DND-41 (cell line): ENCODE data around the gene NCOA4.
"Not testable (repeated sequence)": the region's sequence is repeated elsewhere in the genome, so short reads cannot be mapped to it uniquely, and the experiment has no call there.

Experiments used
- ATAC-seq: fragments of 200-7000 bp; cut with Tn5 transposase; 3 replicates; pipeline ENCODE4 v1.9.1; 2021; ENCODE audit warnings: low read depth; ENCODE audit not compliant: insufficient read depth
- DNase-seq: peaks from one replicate; pipeline ENCODE4 v3.0.0-alpha.2; 2020
- H2AFZ ChIP-seq: 2 replicates; pipeline ENCODE4 v1.6.0; 2012; ENCODE audit warnings: low read depth, low read length
- H3K27ac ChIP-seq: 2 replicates; pipeline ENCODE4 v1.5.1; 2012; ENCODE audit warnings: low read length, inconsistent platforms
- H3K27me3 ChIP-seq: fragments of 200-600 bp; sonication (generic); 2 replicates; pipeline ENCODE4 v1.6.0; 2012; ENCODE audit warnings: low read length, mild to moderate bottlenecking, inconsistent platforms; ENCODE audit not compliant: insufficient read depth, poor library complexity
- H3K36me3 ChIP-seq: 2 replicates; pipeline ENCODE4 v1.5.1; 2012; ENCODE audit warnings: low read length, inconsistent platforms; ENCODE audit not compliant: insufficient read depth
- H3K4me1 ChIP-seq: 2 replicates; pipeline ENCODE4 v1.5.1; 2012; ENCODE audit warnings: mild to moderate bottlenecking, low read length; ENCODE audit not compliant: insufficient read depth
- H3K4me2 ChIP-seq: 2 replicates; pipeline ENCODE4 v1.6.0; 2012; ENCODE audit warnings: mild to moderate bottlenecking, moderate library complexity, low read length, inconsistent platforms; ENCODE audit not compliant: insufficient read depth
- H3K4me3 ChIP-seq, 2 experiments: fragments of 200-600 bp in 1 of 2; shearing (Covaris generic) in 1 of 2; 2 replicates each; pipeline ENCODE4 v1.5.1; 2012 to 2016; ENCODE audit warnings: inconsistent platforms in 2 of 2, low read length in 2 of 2, mild to moderate bottlenecking in 2 of 2, low read depth in 1 of 2, moderate library complexity in 1 of 2
- H3K79me2 ChIP-seq: 2 replicates; pipeline ENCODE4 v1.6.0; 2012; ENCODE audit warnings: low read length, inconsistent platforms; ENCODE audit not compliant: insufficient read depth
- H3K9ac ChIP-seq: 2 replicates; pipeline ENCODE4 v1.6.0; 2012; ENCODE audit warnings: low read depth, mild to moderate bottlenecking, inconsistent platforms, low read length, moderate library complexity
- H3K9me3 ChIP-seq: 2 replicates; pipeline ENCODE4 v1.5.1; 2012; ENCODE audit warnings: low read length, moderate library complexity, mild to moderate bottlenecking, inconsistent platforms; ENCODE audit not compliant: insufficient read depth, severe bottlenecking
- H4K20me1 ChIP-seq: 2 replicates; pipeline ENCODE4 v1.6.0; 2012; ENCODE audit warnings: low read length; ENCODE audit not compliant: insufficient read depth
- CTCF ChIP-seq: IDR thresholded peaks from 2 replicates; pipeline ENCODE4 v1.5.1; 2012; ENCODE audit warnings: borderline replicate concordance, low read length, moderate library complexity, mild to moderate bottlenecking; ENCODE audit not compliant: poor library complexity, severe bottlenecking; ENCODE audit errors: extremely low read depth
- EZH2 ChIP-seq: IDR thresholded peaks from 3 replicates; pipeline ENCODE4 v1.6.1; 2012; ENCODE audit warnings: borderline replicate concordance, low read depth, mild to moderate bottlenecking, moderate library complexity, low read length, inconsistent platforms; ENCODE audit not compliant: severe bottlenecking

Gene NCOA4

GRCh38 chr10:46004963-46005362 is 25.5 kb downstream of the NCOA4 start:
- ATAC-seq (no peak), DNase-seq (no peak)
- no peak overlapping the region for H3K9ac ChIP-seq
- TF ChIP-seq CTCF (no peak), EZH2 (no peak)
- H3K4me3 ChIP-seq: no peak overlapping the region
- H3K27ac ChIP-seq: no peak overlapping the region
- peaks cover 8% of the 10 kb centered on the region for H3K79me2 ChIP-seq
- peaks cover 11% of the 10 kb centered on the region; the same call in 1 of the 2 replicates for H4K20me1 ChIP-seq
- peaks cover 99% of the 10 kb centered on the region for H3K36me3 ChIP-seq
- H3K4me2 ChIP-seq: no peak overlapping the region
- no peak overlapping the region for H2AFZ ChIP-seq
- no peaks in the 10 kb centered on the region for H3K9me3 ChIP-seq
- H3K4me1 ChIP-seq: no peaks in the 10 kb centered on the region
- no peaks in the 10 kb centered on the region for H3K27me3 ChIP-seq

DNA sequence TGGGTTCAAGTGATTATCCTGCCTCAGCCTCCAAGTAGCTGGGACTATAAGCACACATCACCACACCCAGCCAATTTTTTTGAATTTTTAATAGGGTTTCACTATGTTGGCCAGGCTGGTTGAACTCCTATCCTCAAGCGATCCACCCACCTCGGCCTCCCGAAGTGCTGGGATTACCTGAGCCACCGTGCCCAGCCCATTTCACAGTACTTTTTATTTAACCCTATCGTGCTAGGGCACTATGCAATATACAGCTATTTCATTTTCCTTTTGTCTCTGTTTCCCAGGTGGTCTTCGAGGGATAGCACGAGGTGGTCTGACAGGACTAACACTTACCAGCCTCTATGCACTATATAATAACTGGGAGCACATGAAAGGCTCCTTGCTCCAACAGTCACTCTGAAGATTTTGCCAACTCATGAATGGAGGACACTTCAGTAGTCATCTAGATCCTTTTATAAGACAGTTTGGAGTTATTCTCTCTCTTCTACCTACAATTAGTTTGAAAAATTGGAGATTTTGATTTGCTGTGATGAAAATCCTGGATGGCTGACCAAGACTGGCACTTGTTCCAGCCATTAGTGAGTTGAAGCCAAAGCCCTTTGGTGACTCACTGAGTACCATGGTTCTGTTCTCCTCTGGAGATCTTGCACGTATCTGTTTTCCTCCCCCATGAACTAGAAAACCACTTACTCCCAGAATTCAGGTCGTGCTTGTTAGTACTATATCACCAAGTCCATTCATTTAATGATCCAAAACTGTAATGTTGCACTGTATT is 27.3 kb downstream of the NCOA4 start:
- Histone ChIP-seq H4K20me1 (peaks cover 11% of the 10 kb centered on the region; the same call in 1 of the 2 replicates), H3K27me3 (no peaks in the 10 kb centered on the region), H3K79me2 (peaks cover 11% of the 10 kb centered on the region), H3K4me2 (no peak overlapping the region), H3K27ac (no peak overlapping the region), H3K4me1 (no peaks in the 10 kb centered on the region), H3K4me3 (no peak overlapping the region), H3K36me3 (peaks cover 96% of the 10 kb centered on the region), H2AFZ (no peak overlapping the region), H3K9ac (no peak overlapping the region), H3K9me3 (no peaks in the 10 kb centered on the region)
- DNase-seq (no peak), ATAC-seq (no peak)
- TF ChIP-seq EZH2 (no peak), CTCF (no peak)

- H4K20me1 ChIP-seq: peaks cover 14% of the 10 kb centered on the region; the same call in 1 of the 2 replicates
- not testable (repeated sequence) for DNase-seq, H2AFZ ChIP-seq, H3K4me2 ChIP-seq, H3K27me3 ChIP-seq, H3K27ac ChIP-seq, ATAC-seq, H3K9ac ChIP-seq, H3K4me1 ChIP-seq, H3K4me3 ChIP-seq, H3K9me3 ChIP-seq
- peaks cover 95% of the 10 kb centered on the region for H3K36me3 ChIP-seq
- H3K79me2 ChIP-seq: peaks cover 15% of the 10 kb centered on the region
Measured at GRCh38 chr10:46002189-46002687, 28.2 kb downstream of the NCOA4 start.

DNA sequence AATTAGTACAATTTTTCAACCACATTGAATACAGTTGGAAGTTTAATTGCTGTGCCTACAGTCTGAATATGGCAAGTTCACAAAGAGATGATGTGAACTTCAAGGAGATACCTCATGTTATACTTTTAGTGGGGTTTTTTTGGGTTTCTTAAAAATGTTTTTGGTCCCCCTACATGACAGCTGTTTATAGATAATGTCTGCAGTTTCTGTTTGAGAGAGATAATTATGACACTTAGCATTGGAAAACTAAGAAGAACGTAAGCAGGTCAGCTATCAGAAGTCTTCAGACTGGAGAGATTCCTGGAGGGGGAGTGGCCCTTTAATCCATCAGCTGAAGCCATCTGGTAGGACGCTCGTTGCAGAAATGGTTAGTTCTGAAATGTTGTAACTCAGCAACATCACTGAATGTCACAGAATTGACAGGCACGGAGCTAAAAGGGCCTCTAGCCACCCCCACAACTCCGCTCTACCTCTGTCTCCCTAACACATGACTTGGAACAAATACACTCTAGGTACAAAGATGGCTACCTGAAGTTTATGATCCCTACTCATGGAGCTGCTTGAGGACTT is 29.2 kb downstream of the NCOA4 start:
- H3K79me2 ChIP-seq: peaks cover 17% of the 10 kb centered on the region
- TF ChIP-seq EZH2 (no peak), CTCF (no peak)
- H3K9ac ChIP-seq: no peak overlapping the region
- no peaks in the 10 kb centered on the region for H3K9me3 ChIP-seq
- peaks cover 90% of the 10 kb centered on the region for H3K36me3 ChIP-seq
- no peak overlapping the region for H3K4me2 ChIP-seq
- no peaks in the 10 kb centered on the region for H3K27me3 ChIP-seq
- H4K20me1 ChIP-seq: peaks cover 16% of the 10 kb centered on the region; the same call in 1 of the 2 replicates
- no peak overlapping the region for H3K4me3 ChIP-seq
- no peak overlapping the region for H3K27ac ChIP-seq
- no peak overlapping the region for H2AFZ ChIP-seq
- no peaks in the 10 kb centered on the region for H3K4me1 ChIP-seq
- DNase-seq (no peak), ATAC-seq (no peak)
